ENCODE data around the gene TGIF2. TPM values are rescaled to one million over a fixed set of nuclear protein-coding genes. Genes with fewer than 3 reads are reported as not detected.

TGIF2 gene
- total and polyA plus RNA-seq, 2 of the 13 experiments (the other 11 are each of a cell fraction or from before 2014, with no cell fraction given): 41.3 to 53.9 TPM

DNA sequence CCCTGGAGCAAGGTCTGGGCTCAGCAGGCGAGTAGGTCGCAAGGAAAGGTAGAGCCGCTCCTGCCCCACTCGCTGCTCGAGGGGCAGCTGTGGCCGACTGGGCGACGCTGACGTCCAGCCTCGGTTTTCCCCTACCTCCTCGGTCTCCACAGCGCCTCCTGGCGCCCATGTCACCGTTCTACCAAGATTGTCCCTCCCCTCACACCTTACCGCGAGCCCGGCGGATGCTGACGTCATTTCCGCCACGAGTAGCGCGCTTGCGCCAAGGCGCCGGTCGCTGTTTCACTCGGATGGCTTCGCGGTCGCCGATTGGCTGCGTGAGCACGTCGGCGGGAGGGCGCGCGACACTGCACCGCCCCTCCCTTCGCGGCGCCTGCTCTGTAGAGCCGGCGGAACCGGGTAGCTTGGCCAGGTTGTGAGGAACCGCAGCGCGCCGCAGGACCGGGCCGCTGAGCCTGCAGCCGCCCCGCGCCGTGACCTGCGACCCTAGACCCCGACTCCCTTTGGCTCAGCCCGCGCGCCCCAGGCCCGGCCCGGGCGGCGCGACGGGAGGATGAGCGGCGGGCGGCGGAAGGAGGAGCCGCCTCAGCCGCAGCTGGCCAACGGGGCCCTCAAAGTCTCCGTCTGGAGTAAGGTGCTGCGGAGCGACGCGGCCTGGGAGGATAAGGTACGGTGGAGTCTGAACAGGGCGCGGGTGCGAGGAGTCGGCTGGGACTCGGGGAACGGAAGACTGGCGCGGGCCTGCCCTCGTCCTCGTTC, 32.2 kb downstream of the TGIF2 start, which contains the start of gene RAB5IF (continued):
- TF ChIP-seq, protein P1, sequence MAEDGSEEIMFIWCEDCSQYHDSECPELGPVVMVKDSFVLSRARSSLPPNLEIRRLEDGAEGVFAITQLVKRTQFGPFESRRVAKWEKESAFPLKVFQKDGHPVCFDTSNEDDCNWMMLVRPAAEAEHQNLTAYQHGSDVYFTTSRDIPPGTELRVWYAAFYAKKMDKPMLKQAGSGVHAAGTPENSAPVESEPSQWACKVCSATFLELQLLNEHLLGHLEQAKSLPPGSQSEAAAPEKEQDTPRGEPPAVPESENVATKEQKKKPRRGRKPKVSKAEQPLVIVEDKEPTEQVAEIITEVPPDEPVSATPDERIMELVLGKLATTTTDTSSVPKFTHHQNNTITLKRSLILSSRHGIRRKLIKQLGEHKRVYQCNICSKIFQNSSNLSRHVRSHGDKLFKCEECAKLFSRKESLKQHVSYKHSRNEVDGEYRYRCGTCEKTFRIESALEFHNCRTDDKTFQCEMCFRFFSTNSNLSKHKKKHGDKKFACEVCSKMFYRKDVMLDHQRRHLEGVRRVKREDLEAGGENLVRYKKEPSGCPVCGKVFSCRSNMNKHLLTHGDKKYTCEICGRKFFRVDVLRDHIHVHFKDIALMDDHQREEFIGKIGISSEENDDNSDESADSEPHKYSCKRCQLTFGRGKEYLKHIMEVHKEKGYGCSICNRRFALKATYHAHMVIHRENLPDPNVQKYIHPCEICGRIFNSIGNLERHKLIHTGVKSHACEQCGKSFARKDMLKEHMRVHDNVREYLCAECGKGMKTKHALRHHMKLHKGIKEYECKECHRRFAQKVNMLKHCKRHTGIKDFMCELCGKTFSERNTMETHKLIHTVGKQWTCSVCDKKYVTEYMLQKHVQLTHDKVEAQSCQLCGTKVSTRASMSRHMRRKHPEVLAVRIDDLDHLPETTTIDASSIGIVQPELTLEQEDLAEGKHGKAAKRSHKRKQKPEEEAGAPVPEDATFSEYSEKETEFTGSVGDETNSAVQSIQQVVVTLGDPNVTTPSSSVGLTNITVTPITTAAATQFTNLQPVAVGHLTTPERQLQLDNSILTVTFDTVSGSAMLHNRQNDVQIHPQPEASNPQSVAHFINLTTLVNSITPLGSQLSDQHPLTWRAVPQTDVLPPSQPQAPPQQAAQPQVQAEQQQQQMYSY (CRISPR knock-in tag; IDR thresholded peaks at IDR 0.05): no peak; the same call in 1 of the 2 replicates
- peak; percentile 96 for TF ChIP-seq CAMTA2 (CRISPR knock-in tag; IDR thresholded peaks at IDR 0.05; ENCODE audit: borderline replicate concordance)
- TF ChIP-seq, protein P2, sequence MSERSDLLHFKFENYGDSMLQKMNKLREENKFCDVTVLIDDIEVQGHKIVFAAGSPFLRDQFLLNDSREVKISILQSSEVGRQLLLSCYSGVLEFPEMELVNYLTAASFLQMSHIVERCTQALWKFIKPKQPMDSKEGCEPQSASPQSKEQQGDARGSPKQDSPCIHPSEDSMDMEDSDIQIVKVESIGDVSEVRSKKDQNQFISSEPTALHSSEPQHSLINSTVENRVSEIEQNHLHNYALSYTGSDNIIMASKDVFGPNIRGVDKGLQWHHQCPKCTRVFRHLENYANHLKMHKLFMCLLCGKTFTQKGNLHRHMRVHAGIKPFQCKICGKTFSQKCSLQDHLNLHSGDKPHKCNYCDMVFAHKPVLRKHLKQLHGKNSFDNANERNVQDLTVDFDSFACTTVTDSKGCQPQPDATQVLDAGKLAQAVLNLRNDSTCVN (CRISPR knock-in tag; IDR thresholded peaks at IDR 0.05; ENCODE audit: borderline replicate concordance): peak; percentile 83; the same call in 1 of the 2 replicates
- TF ChIP-seq NR1H2 (CRISPR knock-in tag; IDR thresholded peaks at IDR 0.05; ENCODE audit: borderline replicate concordance, low read depth): no peak
- 0 out of 2 replicates have a peak, but pooled peaks have one; percentile 37 for TF ChIP-seq TEAD2 (CRISPR knock-in tag; IDR thresholded peaks at IDR 0.05)
- peak; percentile 97 for TF ChIP-seq ZNF136 (CRISPR knock-in tag; IDR thresholded peaks at IDR 0.05; ENCODE audit: low read depth)
- TF ChIP-seq, protein P3, sequence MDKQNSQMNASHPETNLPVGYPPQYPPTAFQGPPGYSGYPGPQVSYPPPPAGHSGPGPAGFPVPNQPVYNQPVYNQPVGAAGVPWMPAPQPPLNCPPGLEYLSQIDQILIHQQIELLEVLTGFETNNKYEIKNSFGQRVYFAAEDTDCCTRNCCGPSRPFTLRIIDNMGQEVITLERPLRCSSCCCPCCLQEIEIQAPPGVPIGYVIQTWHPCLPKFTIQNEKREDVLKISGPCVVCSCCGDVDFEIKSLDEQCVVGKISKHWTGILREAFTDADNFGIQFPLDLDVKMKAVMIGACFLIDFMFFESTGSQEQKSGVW (CRISPR knock-in tag; IDR thresholded peaks at IDR 0.05; ENCODE audit: borderline replicate concordance): no peak
- TF ChIP-seq ZNF883 (CRISPR knock-in tag; IDR thresholded peaks at IDR 0.05; ENCODE audit: not compliant biosample characterization): peak; percentile 92
- TF ChIP-seq, protein P4, sequence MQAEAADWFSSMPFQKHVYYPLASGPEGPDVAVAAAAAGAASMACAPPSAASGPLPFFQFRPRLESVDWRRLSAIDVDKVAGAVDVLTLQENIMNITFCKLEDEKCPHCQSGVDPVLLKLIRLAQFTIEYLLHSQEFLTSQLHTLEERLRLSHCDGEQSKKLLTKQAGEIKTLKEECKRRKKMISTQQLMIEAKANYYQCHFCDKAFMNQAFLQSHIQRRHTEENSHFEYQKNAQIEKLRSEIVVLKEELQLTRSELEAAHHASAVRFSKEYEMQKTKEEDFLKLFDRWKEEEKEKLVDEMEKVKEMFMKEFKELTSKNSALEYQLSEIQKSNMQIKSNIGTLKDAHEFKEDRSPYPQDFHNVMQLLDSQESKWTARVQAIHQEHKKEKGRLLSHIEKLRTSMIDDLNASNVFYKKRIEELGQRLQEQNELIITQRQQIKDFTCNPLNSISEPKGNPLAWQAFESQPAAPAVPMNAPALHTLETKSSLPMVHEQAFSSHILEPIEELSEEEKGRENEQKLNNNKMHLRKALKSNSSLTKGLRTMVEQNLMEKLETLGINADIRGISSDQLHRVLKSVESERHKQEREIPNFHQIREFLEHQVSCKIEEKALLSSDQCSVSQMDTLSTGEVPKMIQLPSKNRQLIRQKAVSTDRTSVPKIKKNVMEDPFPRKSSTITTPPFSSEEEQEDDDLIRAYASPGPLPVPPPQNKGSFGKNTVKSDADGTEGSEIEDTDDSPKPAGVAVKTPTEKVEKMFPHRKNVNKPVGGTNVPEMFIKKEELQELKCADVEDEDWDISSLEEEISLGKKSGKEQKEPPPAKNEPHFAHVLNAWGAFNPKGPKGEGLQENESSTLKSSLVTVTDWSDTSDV (CRISPR knock-in tag; IDR thresholded peaks at IDR 0.05): peak; percentile 71
- TF ChIP-seq ZNF558 (CRISPR knock-in tag; IDR thresholded peaks at IDR 0.05; ENCODE audit: borderline replicate concordance): 0 out of 2 replicates have a peak, but pooled peaks have one; percentile 76
- TF ChIP-seq SETDB1 (CRISPR knock-in tag; IDR thresholded peaks at IDR 0.05; ENCODE audit: borderline replicate concordance): no peak
- no peak for TF ChIP-seq LCORL (IDR thresholded peaks at IDR 0.05)
- peak; percentile 98 for TF ChIP-seq LCORL (CRISPR knock-in tag; IDR thresholded peaks at IDR 0.05)
- TF ChIP-seq, protein P5, sequence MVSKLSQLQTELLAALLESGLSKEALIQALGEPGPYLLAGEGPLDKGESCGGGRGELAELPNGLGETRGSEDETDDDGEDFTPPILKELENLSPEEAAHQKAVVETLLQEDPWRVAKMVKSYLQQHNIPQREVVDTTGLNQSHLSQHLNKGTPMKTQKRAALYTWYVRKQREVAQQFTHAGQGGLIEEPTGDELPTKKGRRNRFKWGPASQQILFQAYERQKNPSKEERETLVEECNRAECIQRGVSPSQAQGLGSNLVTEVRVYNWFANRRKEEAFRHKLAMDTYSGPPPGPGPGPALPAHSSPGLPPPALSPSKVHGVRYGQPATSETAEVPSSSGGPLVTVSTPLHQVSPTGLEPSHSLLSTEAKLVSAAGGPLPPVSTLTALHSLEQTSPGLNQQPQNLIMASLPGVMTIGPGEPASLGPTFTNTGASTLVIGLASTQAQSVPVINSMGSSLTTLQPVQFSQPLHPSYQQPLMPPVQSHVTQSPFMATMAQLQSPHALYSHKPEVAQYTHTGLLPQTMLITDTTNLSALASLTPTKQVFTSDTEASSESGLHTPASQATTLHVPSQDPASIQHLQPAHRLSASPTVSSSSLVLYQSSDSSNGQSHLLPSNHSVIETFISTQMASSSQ (IDR thresholded peaks at IDR 0.05; ENCODE audit: low read depth): 0 out of 2 replicates have a peak, but pooled peaks have one; percentile 43
- TF ChIP-seq, protein P5 (CRISPR knock-in tag; IDR thresholded peaks at IDR 0.05; ENCODE audit: borderline replicate concordance): peak; percentile 89; the same call in 1 of the 2 replicates
